Thyroid gland (tissue), 4 donors: Measurements from ENCODE around the gene TIMM44.

Experiments
- CTCF ChIP-seq, 6 experiments: fragments of 200-600 bp in 3 of 6; fragments of 450-650 bp in 3 of 6; sonication (generic) in 3 of 6; IDR thresholded peaks; one replicate each; pipeline ENCODE4 v1.5.1; 2016 to 2019; ENCODE audit warnings: antibody characterized with exemption in 6 of 6, mild to moderate bottlenecking in 2 of 6, inconsistent platforms in 1 of 6, moderate library complexity in 1 of 6
- POLR2A ChIP-seq, 2 donors: fragments of 450-650 bp; IDR thresholded peaks; one replicate each; pipeline ENCODE4 v1.6.1; 2017; ENCODE audit warnings: antibody characterized with exemption in 2 of 2, mild to moderate bottlenecking in 2 of 2, moderate library complexity in 1 of 2

- TF ChIP-seq CTCF (IDR thresholded peaks at IDR 0.05), result no peak
- TF ChIP-seq POLR2A (IDR thresholded peaks at IDR 0.05), result no peak
Observed at GRCh38 chr19:7905859-7906258, 37.6 kb downstream of the TIMM44 start.
